ENCODE results near the gene UNCX.

DNA sequence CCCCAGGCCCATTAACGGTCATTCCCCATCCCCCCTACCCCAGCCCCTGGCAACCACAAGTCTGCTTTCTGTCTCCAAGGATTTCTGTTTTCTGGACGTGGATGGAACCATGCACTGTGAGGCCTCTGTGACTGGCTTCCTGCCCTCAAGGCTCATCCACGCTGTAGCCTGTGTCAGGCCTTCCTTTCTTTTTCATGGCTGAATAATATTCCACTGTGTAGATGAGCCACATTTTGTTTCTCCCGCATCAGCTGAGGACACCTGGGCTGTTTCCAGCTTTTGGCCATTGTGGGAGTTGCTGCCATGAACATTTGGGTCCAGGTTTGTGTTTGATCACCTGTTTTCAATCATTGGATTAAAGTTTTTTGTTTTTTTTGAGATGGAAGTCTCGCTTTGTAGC is 50.0 kb downstream of the UNCX start:
- TF ChIP-seq YY1 (IDR thresholded peaks at IDR 0.05; ENCODE audit: insufficient read depth, insufficient read length) (no peak), SUZ12 (IDR thresholded peaks at IDR 0.05; ENCODE audit: extremely low read depth, insufficient read depth, insufficient read length) (no peak)

All from NT2/D1 (cell line).